Measurements from ENCODE around the gene EFNA4. TPM values are rescaled to one million over a fixed set of nuclear protein-coding genes. Genes with fewer than 3 reads are reported as not detected.
A peak's percentile ranks its signal among the peaks of the same experiment; 100 is the strongest.

EFNA4 gene
- total and polyA plus RNA-seq, 9 of the 15 experiments (the other 6 are each of a cell fraction or from before 2014, with no cell fraction given): 0.68 to 7.4 (median 6.1) TPM

- TF ChIP-seq NR2C2 (CRISPR knock-in tag; IDR thresholded peaks at IDR 0.05): no peak
- peak; percentile 26; the same call in 1 of the 2 replicates for TF ChIP-seq NR2C2 (tag; IDR thresholded peaks at IDR 0.05)
- TF ChIP-seq ZNF212 (CRISPR knock-in tag; IDR thresholded peaks at IDR 0.05): no peak
- no peak for TF ChIP-seq SRSF3 (IDR thresholded peaks at IDR 0.05; ENCODE audit: insufficient read depth, low read length)
- no peak for TF ChIP-seq SPI1 (IDR thresholded peaks at IDR 0.05; ENCODE audit: borderline replicate concordance, low read depth, low read length)
- TF ChIP-seq DDX20 (tag; IDR thresholded peaks at IDR 0.05; ENCODE audit: low read depth): no peak
- no peak for TF ChIP-seq GTF3C2 (IDR thresholded peaks at IDR 0.05; ENCODE audit: borderline replicate concordance, extremely low read depth, insufficient read length)
- TF ChIP-seq NELFE (IDR thresholded peaks at IDR 0.05; ENCODE audit: insufficient read depth, insufficient read length): no peak
- TF ChIP-seq SIX5 (IDR thresholded peaks at IDR 0.05; ENCODE audit: borderline replicate concordance in 1 of 2, insufficient read depth in 1 of 2, low read depth in 1 of 2, low read length in 2 of 2): peak in 1 of 2 experiments; percentile 6; a peak in 1 of 4 replicates
- TF ChIP-seq ZNF263 (CRISPR knock-in tag; IDR thresholded peaks at IDR 0.05; ENCODE audit: borderline replicate concordance): no peak
- TF ChIP-seq MAX (CRISPR knock-in tag; IDR thresholded peaks at IDR 0.05): peak; percentile 92
- TF ChIP-seq PREB (CRISPR knock-in tag; IDR thresholded peaks at IDR 0.05): no peak
- TF ChIP-seq ZNF311 (CRISPR knock-in tag; IDR thresholded peaks at IDR 0.05): no peak
- no peak for TF ChIP-seq ETV1 (tag; conservative IDR thresholded peaks at IDR 0.05; ENCODE audit: low read depth)
- TF ChIP-seq U2AF2 (optimal IDR thresholded peaks at IDR 0.05; ENCODE audit: low read depth, low read length): no peak
- TF ChIP-seq ARID2 (IDR thresholded peaks at IDR 0.05): peak; percentile 23; the same call in 1 of the 2 replicates
- TF ChIP-seq RFX1 (IDR thresholded peaks at IDR 0.05): no peak
- TF ChIP-seq EP400 (IDR thresholded peaks at IDR 0.05): peak; percentile 70
- 0 out of 2 replicates have a peak, but pooled peaks have one; percentile 73 for TF ChIP-seq ZC3H11A (IDR thresholded peaks at IDR 0.05; ENCODE audit: low read depth, low read length)
- 0 out of 2 replicates have a peak, but pooled peaks have one; percentile 12 for TF ChIP-seq BHLHE40 (IDR thresholded peaks at IDR 0.05; ENCODE audit: low read length)
- TF ChIP-seq BRF2 (IDR thresholded peaks at IDR 0.05; ENCODE audit: borderline replicate concordance, insufficient read depth, insufficient read length): no peak
- TF ChIP-seq RFX5 (IDR thresholded peaks at IDR 0.05; ENCODE audit: low read depth, low read length): no peak
Observed at GRCh38 chr1:155091071-155092051, 27.8 kb downstream of the EFNA4 start (continued).

Data from K562 (cell line).